Esophagus muscularis mucosa (tissue), 4 donors: ENCODE results near the gene SLC7A14.

Source experiments
- CTCF ChIP-seq, 3 experiments: fragments of 200-600 bp in 2 of 3; fragments of 450-650 bp in 1 of 3; sonication (generic) in 2 of 3; IDR thresholded peaks; one replicate each; pipeline ENCODE4 v1.5.1; 2017 to 2019; ENCODE audit warnings: antibody characterized with exemption in 3 of 3, mild to moderate bottlenecking in 2 of 3, moderate library complexity in 1 of 3
- EP300 ChIP-seq: sonication (generic); formaldehyde crosslinking; IDR thresholded peaks from one replicate; pipeline ENCODE4 v1.6.1; 2017; ENCODE audit warnings: antibody characterized with exemption
- POLR2A ChIP-seq: fragments of 450-650 bp; IDR thresholded peaks from one replicate; pipeline ENCODE4 v1.6.1; 2017; ENCODE audit warnings: antibody characterized with exemption, moderate library complexity, mild to moderate bottlenecking, low read depth

GRCh38 chr3:170508291-170508690 lies 77.6 kb downstream of the SLC7A14 start:
- no peak for TF ChIP-seq POLR2A
- TF ChIP-seq CTCF (IDR thresholded peaks at IDR 0.05), result no peak
- TF ChIP-seq EP300, result no peak
